Measurements from ENCODE around the gene REC8. TPM values are rescaled to one million over a fixed set of nuclear protein-coding genes. Genes with fewer than 3 reads are reported as not detected.

The REC8 gene
- 151 and 228 TPM in 2 replicates for total RNA-seq

GRCh38 chr14:24171422-24172260, at the start of gene REC8:
Gene REC8 (plus strand): TSS chr14:24172080. CDS start chr14:24172553, 473 bp downstream.

GRCh38 chr14:24130380-24130716, 41.5 kb upstream of the REC8 start, which contains the start of gene FITM1:
Gene FITM1 (plus strand): TSS chr14:24130659. CDS start chr14:24131564, 905 bp downstream.

GRCh38 chr14:24135834-24136683, 35.8 kb upstream of the REC8 start, which contains the start of gene PSME1:
Gene PSME1 (plus strand): TSS chr14:24136194. CDS start chr14:24136263, 69 bp downstream.

GRCh38 chr14:24141097-24141880, 30.6 kb upstream of the REC8 start, which contains the start of gene EMC9:
Gene EMC9 (minus strand): TSS chr14:24141591. CDS start chr14:24141304, 287 bp downstream.

GRCh38 chr14:24146453-24146977, 25.4 kb upstream of the REC8 start, which contains the start of gene PSME2:
Gene PSME2 (minus strand): TSS chr14:24146610. CDS start chr14:24146581, 29 bp downstream.

GRCh38 chr14:24146978-24147760, 24.7 kb upstream of the REC8 start, which contains the start of gene RNF31:
Gene RNF31 (plus strand): TSS chr14:24147498. CDS start chr14:24147699, 201 bp downstream.

GRCh38 chr14:24160850-24161804, 10.8 kb upstream of the REC8 start, which contains the start of gene IRF9:
Gene IRF9 (plus strand): TSS chr14:24161265. CDS start chr14:24162145, 880 bp downstream.

GRCh38 chr14:24188251-24189058, 16.6 kb downstream of the REC8 start, which contains the start of gene IPO4:
Gene IPO4 (minus strand): TSS chr14:24188816. CDS start chr14:24188787, 29 bp downstream.

GRCh38 chr14:24195186-24196070, 23.5 kb downstream of the REC8 start, which contains the start of gene TM9SF1:
Gene TM9SF1 (minus strand): TSS chr14:24195441. CDS start chr14:24195019, 422 bp downstream.

GRCh38 chr14:24212924-24213865, 41.3 kb downstream of the REC8 start, which contains the start of gene CHMP4A:
Gene CHMP4A (minus strand): TSS chr14:24213488. CDS start chr14:24213439, 49 bp downstream.

GRCh38 chr14:24215495-24216344, 43.8 kb downstream of the REC8 start, which contains the start of gene MDP1:
Gene MDP1 (minus strand): TSS chr14:24216066. CDS start chr14:24215955, 111 bp downstream.

All from mesangial cell (primary cell).